ENCODE results near the gene CHRNB2. TPM values are rescaled to one million over a fixed set of nuclear protein-coding genes. Genes with fewer than 3 reads are reported as not detected.
"Not testable (repeated sequence)": the region's sequence is repeated elsewhere in the genome, so short reads cannot be mapped to it uniquely, and the experiment has no call there.

Gene CHRNB2
- total RNA-seq, 4 donors from 2014 or later: not detected

DNA sequence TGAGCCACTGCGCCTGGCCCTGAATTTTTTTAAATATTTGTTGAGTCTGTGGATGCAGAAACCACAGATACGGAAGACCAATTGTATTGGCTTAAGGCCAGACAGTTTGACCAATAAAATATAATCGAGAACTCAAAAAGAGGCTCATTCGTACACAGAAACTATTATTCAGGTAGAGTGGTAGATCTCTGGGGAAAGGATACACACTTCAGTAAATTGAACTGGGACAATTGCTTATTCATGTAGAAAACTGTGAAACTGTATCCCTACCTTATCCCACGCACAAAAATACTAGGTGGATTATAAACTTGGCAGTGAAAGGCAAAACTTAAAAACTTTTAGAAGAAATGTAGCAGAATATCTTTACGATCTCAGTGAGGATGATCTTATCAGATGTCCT is 40.4 kb upstream of the CHRNB2 start:
- 62 to 63% methylated on average over 6 of the region's 6 CpGs for WGBS, 2 donors
- no peak for DNase-seq (ENCODE audit: low spot score in 2 of 2)
- TF ChIP-seq POLR2A (IDR thresholded peaks at IDR 0.05) (no peak), EP300 (IDR thresholded peaks at IDR 0.05) (no peak)
- TF ChIP-seq, protein P1, sequence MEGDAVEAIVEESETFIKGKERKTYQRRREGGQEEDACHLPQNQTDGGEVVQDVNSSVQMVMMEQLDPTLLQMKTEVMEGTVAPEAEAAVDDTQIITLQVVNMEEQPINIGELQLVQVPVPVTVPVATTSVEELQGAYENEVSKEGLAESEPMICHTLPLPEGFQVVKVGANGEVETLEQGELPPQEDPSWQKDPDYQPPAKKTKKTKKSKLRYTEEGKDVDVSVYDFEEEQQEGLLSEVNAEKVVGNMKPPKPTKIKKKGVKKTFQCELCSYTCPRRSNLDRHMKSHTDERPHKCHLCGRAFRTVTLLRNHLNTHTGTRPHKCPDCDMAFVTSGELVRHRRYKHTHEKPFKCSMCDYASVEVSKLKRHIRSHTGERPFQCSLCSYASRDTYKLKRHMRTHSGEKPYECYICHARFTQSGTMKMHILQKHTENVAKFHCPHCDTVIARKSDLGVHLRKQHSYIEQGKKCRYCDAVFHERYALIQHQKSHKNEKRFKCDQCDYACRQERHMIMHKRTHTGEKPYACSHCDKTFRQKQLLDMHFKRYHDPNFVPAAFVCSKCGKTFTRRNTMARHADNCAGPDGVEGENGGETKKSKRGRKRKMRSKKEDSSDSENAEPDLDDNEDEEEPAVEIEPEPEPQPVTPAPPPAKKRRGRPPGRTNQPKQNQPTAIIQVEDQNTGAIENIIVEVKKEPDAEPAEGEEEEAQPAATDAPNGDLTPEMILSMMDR (IDR thresholded peaks at IDR 0.05): no peak
- Histone ChIP-seq H3K4me1 (no peaks in the 10 kb centered on the region), H3K4me3 (no peak overlapping the region), H3K36me3 (no peaks in the 10 kb centered on the region), H3K27ac (no peak overlapping the region), H3K9me3 (peaks cover 0 to 5% (median 0%) of the 10 kb centered on the region in 4 donors), H3K27me3 (peaks cover 0 to 6% of the 10 kb centered on the region in 2 donors)

DNA sequence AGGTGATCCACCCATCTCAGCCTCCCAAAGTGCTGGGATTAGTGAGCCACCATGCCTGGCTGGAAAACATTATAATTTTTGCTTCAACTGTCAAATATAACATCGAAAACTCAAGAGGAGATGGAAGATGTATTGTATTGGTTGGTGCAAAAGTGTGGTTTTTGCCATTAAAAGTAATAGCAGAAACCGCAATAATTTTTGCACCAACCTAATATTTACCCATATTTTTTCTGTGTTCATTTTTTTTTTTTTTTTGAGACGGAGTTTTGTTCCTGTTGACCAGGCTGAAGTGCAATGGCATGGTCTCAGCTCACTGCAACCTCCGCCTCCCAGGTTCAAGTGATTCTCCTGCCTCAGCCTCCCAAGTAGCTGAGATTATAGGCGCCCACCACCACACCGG is 38.3 kb upstream of the CHRNB2 start:
- Histone ChIP-seq H3K27ac (no peak overlapping the region), H3K36me3 (no peaks in the 10 kb centered on the region), H3K4me1 (no peaks in the 10 kb centered on the region), H3K9me3 (no peaks in the 10 kb centered on the region), H3K27me3 (no peaks in the 10 kb centered on the region), H3K4me3 (no peak overlapping the region)
- DNase-seq (ENCODE audit: low spot score in 2 of 2): no peak
- TF ChIP-seq POLR2A (IDR thresholded peaks at IDR 0.05): no peak
- no peak for TF ChIP-seq EP300 (IDR thresholded peaks at IDR 0.05)
- TF ChIP-seq, protein P1 (IDR thresholded peaks at IDR 0.05): no peak
- WGBS, 2 donors: 93% methylated on average over 6 of the region's 6 CpGs

DNA sequence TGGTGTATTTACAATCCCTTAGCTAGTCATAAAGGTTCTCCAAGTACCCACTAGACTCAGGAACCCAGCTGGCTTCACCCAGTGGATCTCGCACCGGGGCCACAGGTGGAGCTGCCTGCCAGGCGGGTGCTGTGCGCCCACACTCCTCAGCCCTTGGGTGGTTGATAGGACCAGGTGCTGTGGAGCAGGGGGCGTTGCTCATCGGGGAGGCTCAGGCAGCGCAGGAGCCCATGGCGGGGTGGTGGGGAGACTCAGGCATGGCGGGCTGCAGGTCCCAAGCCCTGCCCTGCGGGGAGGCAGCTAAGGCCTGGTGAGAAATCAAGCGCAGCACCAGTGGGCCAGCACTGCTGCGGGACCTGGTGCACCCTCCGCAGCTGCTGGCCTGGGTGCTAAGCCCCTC is 35.6 kb upstream of the CHRNB2 start:
- not testable (repeated sequence) for H3K36me3 ChIP-seq; H3K27ac ChIP-seq; H3K4me1 ChIP-seq; H3K4me3 ChIP-seq; H3K27me3 ChIP-seq; DNase-seq (ENCODE audit: low spot score in 2 of 2); H3K9me3 ChIP-seq
- WGBS, 2 donors: 97% methylated on average over 7 to 13 of the region's 13 CpGs

DNA sequence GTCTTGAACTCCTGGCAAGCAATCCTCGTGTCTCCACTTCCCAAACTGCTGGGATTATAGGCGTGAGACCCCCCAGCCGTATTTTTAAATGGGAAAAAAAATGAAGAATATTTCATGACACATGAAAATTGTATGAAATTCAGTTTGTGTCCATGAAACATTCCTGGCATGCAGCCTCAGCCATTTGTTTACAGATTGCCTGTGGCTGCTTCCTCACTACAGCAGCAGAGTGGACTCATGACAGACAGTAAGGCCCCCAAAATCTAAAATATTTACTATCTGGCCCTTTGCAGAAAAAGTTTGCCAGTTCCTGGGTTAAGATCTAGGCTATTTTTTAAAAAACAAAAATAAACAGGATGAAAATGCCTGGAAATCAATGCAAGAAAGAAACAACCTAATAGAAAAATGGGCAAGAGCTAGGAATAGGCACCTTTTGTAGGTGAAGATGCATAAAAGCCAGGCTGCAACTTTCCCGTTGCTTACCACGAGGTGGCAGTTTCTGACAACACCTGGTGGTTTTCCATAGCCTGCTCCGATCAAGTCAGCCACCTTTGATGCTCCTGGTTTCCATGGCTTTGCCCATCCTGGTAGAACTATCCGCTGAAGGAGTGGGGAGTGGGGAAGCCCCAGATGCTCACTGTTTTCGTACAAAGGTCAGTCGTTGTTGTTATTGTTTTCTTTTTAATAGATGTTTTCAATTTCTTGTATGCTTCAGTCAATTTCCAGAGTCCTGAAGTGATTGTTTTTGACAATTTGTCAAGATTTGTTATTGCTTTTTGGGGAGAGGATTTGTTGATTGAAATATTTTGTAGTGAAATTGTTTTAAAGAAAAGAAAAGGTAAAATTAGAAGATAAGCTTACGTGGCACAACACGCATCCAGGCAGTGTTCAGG is 33.4 kb upstream of the CHRNB2 start:
- no peak for DNase-seq (ENCODE audit: low spot score in 2 of 2)
- Histone ChIP-seq H3K27ac (no peak overlapping the region), H3K9me3 (peaks cover 0 to 8% (median 0%) of the 10 kb centered on the region in 4 donors), H3K4me1 (no peaks in the 10 kb centered on the region), H3K36me3 (peaks cover 0 to 3% (median 0%) of the 10 kb centered on the region in 3 donors), H3K27me3 (no peaks in the 10 kb centered on the region), H3K4me3 (no peak overlapping the region)
- WGBS, 2 donors: 57 to 61% methylated on average over 11 of the region's 11 CpGs
- TF ChIP-seq EP300 (IDR thresholded peaks at IDR 0.05): no peak
- TF ChIP-seq, protein P1 (IDR thresholded peaks at IDR 0.05): peak in 1 of 5 experiments; percentile 22
- TF ChIP-seq POLR2A (IDR thresholded peaks at IDR 0.05): no peak

DNA sequence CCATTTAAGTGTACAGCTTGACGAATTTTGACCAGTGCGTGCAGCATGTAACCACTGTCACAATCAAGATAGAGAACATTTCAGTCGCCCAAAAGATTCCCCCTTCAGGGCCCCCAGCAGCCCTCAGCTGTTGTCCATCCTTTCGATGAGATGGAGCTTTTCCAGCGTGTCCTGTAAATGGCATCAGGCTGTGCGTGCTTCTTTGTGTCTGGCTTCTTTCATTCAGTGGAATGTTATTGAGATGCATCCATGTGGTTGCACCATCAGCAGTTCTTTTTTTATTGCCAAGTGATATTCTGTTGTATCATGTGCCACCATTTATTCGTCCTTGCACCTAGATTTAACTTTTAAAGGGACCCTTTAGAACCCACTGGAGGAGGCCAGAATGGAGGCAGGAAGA is 31.0 kb upstream of the CHRNB2 start:
- Histone ChIP-seq H3K4me1 (no peaks in the 10 kb centered on the region), H3K9me3 (peaks cover 0 to 8% (median 0%) of the 10 kb centered on the region in 4 donors), H3K27me3 (no peaks in the 10 kb centered on the region), H3K27ac (no peak overlapping the region), H3K36me3 (peaks cover 0 to 3% (median 0%) of the 10 kb centered on the region in 3 donors), H3K4me3 (no peak overlapping the region)
- 69 to 84% methylated on average over 7 of the region's 7 CpGs for WGBS, 2 donors
- TF ChIP-seq EP300 (IDR thresholded peaks at IDR 0.05) (no peak), POLR2A (IDR thresholded peaks at IDR 0.05) (no peak)
- TF ChIP-seq, protein P1 (IDR thresholded peaks at IDR 0.05): no peak
- DNase-seq (ENCODE audit: low spot score in 2 of 2): no peak

All from tibial nerve (tissue), 4 donors.